Panc1 (cell line): ENCODE results near the gene EMD. TPM values are rescaled to one million over a fixed set of nuclear protein-coding genes. Genes with fewer than 3 reads are reported as not detected.

Experiments
- ATAC-seq: fragments of 200-7000 bp; cut with Tn5 transposase; 2 replicates; pipeline ENCODE4 v1.9.1; 2020; ENCODE audit warnings: mild to moderate bottlenecking, moderate library complexity
- BruUV-seq: library from RNA; stranded (reverse); fragments of 400-500 nt; replicated peaks from 2 replicates; lab custom pipeline; 2021; lab: Mats Ljungman, UMichigan
- CTCF ChIA-PET: fragments of 300-600 bp; sonication (Branson Sonifier 250); formaldehyde crosslinking; loops from one replicate; lab custom pipeline; 2022; ENCODE audit warnings: antibody characterized with exemption; lab: Charles Lee
- POLR2A ChIA-PET: fragments of 300-600 bp; sonication (Branson Sonifier 250); formaldehyde crosslinking; loops from one replicate; lab custom pipeline; 2022; ENCODE audit warnings: antibody characterized with exemption; lab: Charles Lee
- DNase-seq: peaks from one replicate; pipeline ENCODE4 v3.0.0-alpha.2; 2010; ENCODE audit warnings: low read depth, low spot score
- H3K27ac ChIP-seq: 2 replicates; pipeline ENCODE4 v1.5.1; 2011; ENCODE audit warnings: mild to moderate bottlenecking, low read length, inconsistent platforms
- H3K27me3 ChIP-seq: fragments of 200-500 bp; sonication (Bioruptor generic); 2 replicates; pipeline ENCODE4 v1.6.0; 2014; ENCODE audit warnings: low read length, inconsistent platforms; ENCODE audit not compliant: control insufficient read depth, insufficient read depth
- H3K36me3 ChIP-seq: fragments of 200-500 bp; sonication (Bioruptor generic); 2 replicates; pipeline ENCODE4 v1.5.1; 2014; ENCODE audit warnings: inconsistent platforms, mild to moderate bottlenecking, low read length, moderate library complexity; ENCODE audit not compliant: control insufficient read depth, insufficient read depth
- H3K4me1 ChIP-seq: 2 replicates; pipeline ENCODE4 v1.5.1; 2011; ENCODE audit warnings: inconsistent platforms, mild to moderate bottlenecking, low read length, moderate library complexity; ENCODE audit not compliant: control insufficient read depth, insufficient read depth
- H3K4me3 ChIP-seq, 2 experiments: 2 replicates each; pipeline ENCODE4 v1.5.1; 2011 to 2012; ENCODE audit warnings: low read depth in 2 of 2, low read length in 2 of 2, mild to moderate bottlenecking in 2 of 2, inconsistent platforms in 1 of 2, moderate library complexity in 1 of 2
- H3K9me3 ChIP-seq: fragments of 200-500 bp; sonication (Bioruptor generic); 2 replicates; pipeline ENCODE4 v1.5.1; 2014; ENCODE audit warnings: low read depth, mild to moderate bottlenecking, inconsistent platforms, low read length, moderate library complexity; ENCODE audit not compliant: control insufficient read depth, insufficient read depth
- POLR2AphosphoS5 ChIP-seq: IDR thresholded peaks from 2 replicates; pipeline ENCODE4 v1.6.1; 2012; ENCODE audit warnings: mild to moderate bottlenecking, low read depth, low read length, moderate library complexity
- SIN3A ChIP-seq: IDR thresholded peaks from 2 replicates; pipeline ENCODE4 v1.6.1; 2012; ENCODE audit warnings: low read depth, mild to moderate bottlenecking, low read length, moderate library complexity, borderline replicate concordance; ENCODE audit not compliant: insufficient read depth
- TCF7L2 ChIP-seq: IDR thresholded peaks from 2 replicates; pipeline ENCODE4 v1.6.1; 2011; ENCODE audit warnings: mild to moderate bottlenecking, low read depth, low read length, inconsistent platforms
- in situ Hi-C: cut with HindIII; loops from 2 replicates; pipeline ENCODE4 v1.10.0; 2016; ENCODE audit warnings: low sequenced_read_pairs, low pct_unique_long_range_greater_than_20kb
- intact Hi-C: fragments of 100-400 bp; cut with micrococcal nuclease; formaldehyde crosslinking; loops from one replicate; pipeline ENCODE4 v1.10.0; 2022; ENCODE audit not compliant: unreplicated experiment
- total RNA-seq: library from RNA; stranded (reverse); gene quantifications from one replicate; pipeline ENCODE4 v1.2.1, GENCODE V29; 2021; ENCODE audit not compliant: unreplicated experiment
- TF ChIP-seq, protein P1 (sequence below): fragments of 450-650 bp; IDR thresholded peaks from 2 replicates; pipeline ENCODE4 v1.5.1; 2017; ENCODE audit warnings: mild to moderate bottlenecking
- TF ChIP-seq, protein P2 (sequence below), 2 experiments: IDR thresholded peaks; 2 replicates each; pipeline ENCODE4 v1.6.1; 2011 to 2012; ENCODE audit warnings: low read depth in 2 of 2, control low read depth in 1 of 2, low read length in 1 of 2, mild to moderate bottlenecking in 1 of 2, moderate library complexity in 1 of 2; ENCODE audit not compliant: insufficient read depth in 1 of 2

EMD gene
- total RNA-seq, 1 experiment from 2014 or later = 178 TPM

DNA sequence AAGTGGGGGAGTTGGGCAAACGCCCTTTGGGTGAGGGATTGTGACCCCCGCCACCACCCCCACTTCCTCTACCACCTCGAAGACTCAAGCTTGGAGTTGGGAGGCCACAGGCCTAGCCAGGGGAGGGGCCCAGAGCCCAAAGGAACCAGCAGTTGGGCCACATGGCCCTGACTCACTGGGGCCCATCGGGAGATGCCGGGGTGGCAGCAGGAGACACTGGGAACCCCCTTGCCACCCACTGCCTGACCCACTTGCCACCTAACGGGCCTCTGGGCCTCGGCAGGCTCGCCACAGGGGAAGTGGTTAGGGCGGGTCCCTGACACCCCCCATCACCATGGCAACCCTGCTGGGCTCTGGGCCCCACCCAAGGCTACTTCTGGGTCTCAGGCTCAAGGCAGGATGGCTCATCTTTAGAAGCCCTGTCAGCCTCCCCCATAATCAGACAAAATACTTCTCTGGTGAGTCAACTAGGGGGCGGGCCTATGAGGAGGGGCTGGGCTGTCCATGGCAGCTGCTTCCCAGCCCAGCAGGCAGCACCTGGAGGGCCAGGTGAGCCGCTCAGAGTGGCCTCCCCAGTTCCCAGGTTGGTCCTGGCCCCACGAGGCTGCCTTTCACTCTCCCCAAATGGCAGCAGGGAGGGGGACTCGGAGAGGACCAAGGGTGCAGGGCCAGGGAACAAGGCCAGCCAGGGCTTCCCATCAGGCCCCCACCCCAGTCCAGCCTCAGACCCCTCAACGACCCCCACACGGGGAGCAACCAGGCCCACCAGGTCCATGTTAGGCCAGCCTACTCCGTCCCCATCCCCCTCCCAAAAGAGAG, 10.3 kb upstream of the EMD start:
- H3K4me3 ChIP-seq = peak overlapping the region; percentile 81 to 96
- DNase-seq (peak; percentile 78), ATAC-seq (peak; percentile 11)
- no peaks in the 10 kb centered on the region for H3K9me3 ChIP-seq
- peak overlapping the region; percentile 83 for H3K27ac ChIP-seq
- TF ChIP-seq SIN3A (peak; percentile 16; the same call in 1 of the 2 replicates), TCF7L2 (no peak), POLR2AphosphoS5 (no peak; the same call in 1 of the 2 replicates)
- TF ChIP-seq, protein P1, sequence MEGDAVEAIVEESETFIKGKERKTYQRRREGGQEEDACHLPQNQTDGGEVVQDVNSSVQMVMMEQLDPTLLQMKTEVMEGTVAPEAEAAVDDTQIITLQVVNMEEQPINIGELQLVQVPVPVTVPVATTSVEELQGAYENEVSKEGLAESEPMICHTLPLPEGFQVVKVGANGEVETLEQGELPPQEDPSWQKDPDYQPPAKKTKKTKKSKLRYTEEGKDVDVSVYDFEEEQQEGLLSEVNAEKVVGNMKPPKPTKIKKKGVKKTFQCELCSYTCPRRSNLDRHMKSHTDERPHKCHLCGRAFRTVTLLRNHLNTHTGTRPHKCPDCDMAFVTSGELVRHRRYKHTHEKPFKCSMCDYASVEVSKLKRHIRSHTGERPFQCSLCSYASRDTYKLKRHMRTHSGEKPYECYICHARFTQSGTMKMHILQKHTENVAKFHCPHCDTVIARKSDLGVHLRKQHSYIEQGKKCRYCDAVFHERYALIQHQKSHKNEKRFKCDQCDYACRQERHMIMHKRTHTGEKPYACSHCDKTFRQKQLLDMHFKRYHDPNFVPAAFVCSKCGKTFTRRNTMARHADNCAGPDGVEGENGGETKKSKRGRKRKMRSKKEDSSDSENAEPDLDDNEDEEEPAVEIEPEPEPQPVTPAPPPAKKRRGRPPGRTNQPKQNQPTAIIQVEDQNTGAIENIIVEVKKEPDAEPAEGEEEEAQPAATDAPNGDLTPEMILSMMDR = no peak
- TF ChIP-seq, protein P2, sequence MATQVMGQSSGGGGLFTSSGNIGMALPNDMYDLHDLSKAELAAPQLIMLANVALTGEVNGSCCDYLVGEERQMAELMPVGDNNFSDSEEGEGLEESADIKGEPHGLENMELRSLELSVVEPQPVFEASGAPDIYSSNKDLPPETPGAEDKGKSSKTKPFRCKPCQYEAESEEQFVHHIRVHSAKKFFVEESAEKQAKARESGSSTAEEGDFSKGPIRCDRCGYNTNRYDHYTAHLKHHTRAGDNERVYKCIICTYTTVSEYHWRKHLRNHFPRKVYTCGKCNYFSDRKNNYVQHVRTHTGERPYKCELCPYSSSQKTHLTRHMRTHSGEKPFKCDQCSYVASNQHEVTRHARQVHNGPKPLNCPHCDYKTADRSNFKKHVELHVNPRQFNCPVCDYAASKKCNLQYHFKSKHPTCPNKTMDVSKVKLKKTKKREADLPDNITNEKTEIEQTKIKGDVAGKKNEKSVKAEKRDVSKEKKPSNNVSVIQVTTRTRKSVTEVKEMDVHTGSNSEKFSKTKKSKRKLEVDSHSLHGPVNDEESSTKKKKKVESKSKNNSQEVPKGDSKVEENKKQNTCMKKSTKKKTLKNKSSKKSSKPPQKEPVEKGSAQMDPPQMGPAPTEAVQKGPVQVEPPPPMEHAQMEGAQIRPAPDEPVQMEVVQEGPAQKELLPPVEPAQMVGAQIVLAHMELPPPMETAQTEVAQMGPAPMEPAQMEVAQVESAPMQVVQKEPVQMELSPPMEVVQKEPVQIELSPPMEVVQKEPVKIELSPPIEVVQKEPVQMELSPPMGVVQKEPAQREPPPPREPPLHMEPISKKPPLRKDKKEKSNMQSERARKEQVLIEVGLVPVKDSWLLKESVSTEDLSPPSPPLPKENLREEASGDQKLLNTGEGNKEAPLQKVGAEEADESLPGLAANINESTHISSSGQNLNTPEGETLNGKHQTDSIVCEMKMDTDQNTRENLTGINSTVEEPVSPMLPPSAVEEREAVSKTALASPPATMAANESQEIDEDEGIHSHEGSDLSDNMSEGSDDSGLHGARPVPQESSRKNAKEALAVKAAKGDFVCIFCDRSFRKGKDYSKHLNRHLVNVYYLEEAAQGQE (IDR thresholded peaks at IDR 0.05; ENCODE audit: insufficient read depth in 1 of 2, low read depth in 2 of 2, low read length in 1 of 2) = no peak
- no peaks in the 10 kb centered on the region for H3K36me3 ChIP-seq
- in situ Hi-C loops = no loop called here
- intact Hi-C loops = no loop called here
- H3K27me3 ChIP-seq = no peaks in the 10 kb centered on the region
- BruUV-seq = no TSS peak
- ChIA-PET CTCF (no interaction called here), POLR2A (no interaction called here)
- peaks cover 24% of the 10 kb centered on the region for H3K4me1 ChIP-seq

DNA sequence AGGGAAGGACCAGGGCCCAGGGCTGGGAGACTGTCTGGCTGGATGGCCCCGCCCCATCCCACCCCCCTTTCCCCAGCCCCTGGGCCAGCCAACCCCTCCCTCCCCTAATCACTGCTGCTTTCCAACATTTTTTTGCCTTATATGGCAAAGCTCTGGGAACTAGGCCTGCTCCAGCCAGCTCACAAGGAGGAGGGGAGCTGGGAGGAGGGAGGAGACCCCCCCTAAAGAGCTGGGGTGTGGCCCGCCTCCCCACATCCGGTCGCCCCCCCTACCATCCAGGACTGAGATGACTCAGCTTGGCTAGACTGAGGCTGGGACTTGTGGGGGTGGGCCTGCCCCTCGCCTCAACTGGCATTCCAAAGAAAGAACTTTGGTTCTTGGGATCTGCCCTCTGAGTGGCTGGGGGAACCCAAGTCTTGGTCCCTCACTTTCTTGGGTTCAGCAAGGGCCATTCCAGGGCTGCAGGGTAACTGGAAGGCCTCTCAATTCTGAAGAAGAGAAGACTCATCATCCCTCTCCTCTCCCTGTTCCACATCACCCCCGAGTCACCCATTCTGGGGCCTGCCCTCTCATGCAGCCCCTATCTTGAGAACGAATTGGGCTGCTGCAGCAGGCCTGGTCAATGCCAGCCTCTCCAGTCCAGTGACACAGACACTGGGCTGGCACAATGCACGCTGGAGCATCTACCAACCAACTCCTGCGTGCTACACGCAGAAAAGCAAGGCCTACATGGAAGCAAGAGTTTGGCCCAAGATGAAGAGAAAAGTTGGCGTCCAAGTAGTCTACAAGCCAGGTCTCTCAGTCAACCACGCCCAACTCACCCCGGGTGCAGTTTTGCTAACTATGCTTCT, 9.4 kb upstream of the EMD start:
- ChIA-PET POLR2A (interaction anchor here (0.6 kb wide), 1 partner anchor 121 kb away, joined by 8 read pairs; the partner anchor contains the start of gene SLC10A3), CTCF (no interaction called here)
- 0 out of 2 replicates have a peak, but pooled peaks have one; percentile 1 for ATAC-seq
- TSS peak; percentile 65 for BruUV-seq
- in situ Hi-C loops = no loop called here
- H3K4me1 ChIP-seq = peaks cover 27% of the 10 kb centered on the region
- H3K9me3 ChIP-seq = no peaks in the 10 kb centered on the region
- H3K27ac ChIP-seq = peak overlapping the region; percentile 94
- TF ChIP-seq SIN3A (0 out of 2 replicates have a peak, but pooled peaks have one; percentile 20), POLR2AphosphoS5 (no peak)
- peak overlapping the region; percentile 81 to 96 for H3K4me3 ChIP-seq
- no peaks in the 10 kb centered on the region for H3K36me3 ChIP-seq
- intact Hi-C loops = no loop called here
- DNase-seq = peak; percentile 64
- H3K27me3 ChIP-seq = no peaks in the 10 kb centered on the region
